GM12864 (cell line): ENCODE measurements around the gene COMP.

Source experiments
- DNase-seq: peaks from one replicate; pipeline ENCODE4 v3.0.0-alpha.2; 2011; ENCODE audit warnings: low read depth
- H3K4me3 ChIP-seq: 2 replicates; pipeline ENCODE4 v1.5.1; 2011; ENCODE audit warnings: mild to moderate bottlenecking, low read depth, low read length, control low read depth
- TF ChIP-seq, protein P1 (sequence below): IDR thresholded peaks from 2 replicates; pipeline ENCODE4 v1.5.1; 2011; ENCODE audit warnings: low read depth, mild to moderate bottlenecking, moderate library complexity, low read length, control low read depth, inconsistent platforms; ENCODE audit errors: missing control alignments

The COMP gene

DNA sequence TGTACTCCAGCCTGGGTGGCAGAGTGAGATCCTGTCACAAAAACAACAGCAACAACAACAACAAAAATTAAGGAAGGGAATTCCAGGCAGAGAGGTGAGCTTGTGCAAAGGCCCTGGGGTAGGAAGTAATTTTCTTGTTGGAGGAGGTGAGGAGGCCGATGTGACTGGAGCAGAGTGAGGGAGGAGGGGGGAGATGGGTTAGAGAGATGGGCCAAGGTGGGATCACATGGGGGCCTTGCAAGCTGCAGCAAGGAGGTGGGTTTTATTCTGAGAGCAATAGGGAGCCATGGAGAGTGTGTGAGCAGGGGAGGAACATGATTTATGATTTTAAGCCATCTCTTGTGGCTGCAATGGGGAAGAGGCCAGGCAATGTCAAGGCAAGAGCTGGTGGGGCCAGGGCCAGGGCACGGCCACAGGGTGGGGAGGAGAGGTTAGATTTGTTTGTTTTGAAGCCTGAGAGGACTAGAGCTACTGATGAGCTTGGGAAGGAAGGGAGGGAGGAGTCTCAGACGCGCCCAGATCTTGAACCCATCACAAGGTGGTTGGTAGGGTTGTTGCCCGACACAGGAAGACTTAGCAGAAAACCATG lies 12.5 kb upstream of the COMP start:
- DNase-seq = no peak
- TF ChIP-seq, protein P1, sequence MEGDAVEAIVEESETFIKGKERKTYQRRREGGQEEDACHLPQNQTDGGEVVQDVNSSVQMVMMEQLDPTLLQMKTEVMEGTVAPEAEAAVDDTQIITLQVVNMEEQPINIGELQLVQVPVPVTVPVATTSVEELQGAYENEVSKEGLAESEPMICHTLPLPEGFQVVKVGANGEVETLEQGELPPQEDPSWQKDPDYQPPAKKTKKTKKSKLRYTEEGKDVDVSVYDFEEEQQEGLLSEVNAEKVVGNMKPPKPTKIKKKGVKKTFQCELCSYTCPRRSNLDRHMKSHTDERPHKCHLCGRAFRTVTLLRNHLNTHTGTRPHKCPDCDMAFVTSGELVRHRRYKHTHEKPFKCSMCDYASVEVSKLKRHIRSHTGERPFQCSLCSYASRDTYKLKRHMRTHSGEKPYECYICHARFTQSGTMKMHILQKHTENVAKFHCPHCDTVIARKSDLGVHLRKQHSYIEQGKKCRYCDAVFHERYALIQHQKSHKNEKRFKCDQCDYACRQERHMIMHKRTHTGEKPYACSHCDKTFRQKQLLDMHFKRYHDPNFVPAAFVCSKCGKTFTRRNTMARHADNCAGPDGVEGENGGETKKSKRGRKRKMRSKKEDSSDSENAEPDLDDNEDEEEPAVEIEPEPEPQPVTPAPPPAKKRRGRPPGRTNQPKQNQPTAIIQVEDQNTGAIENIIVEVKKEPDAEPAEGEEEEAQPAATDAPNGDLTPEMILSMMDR = no peak
- no peak overlapping the region for H3K4me3 ChIP-seq

DNA sequence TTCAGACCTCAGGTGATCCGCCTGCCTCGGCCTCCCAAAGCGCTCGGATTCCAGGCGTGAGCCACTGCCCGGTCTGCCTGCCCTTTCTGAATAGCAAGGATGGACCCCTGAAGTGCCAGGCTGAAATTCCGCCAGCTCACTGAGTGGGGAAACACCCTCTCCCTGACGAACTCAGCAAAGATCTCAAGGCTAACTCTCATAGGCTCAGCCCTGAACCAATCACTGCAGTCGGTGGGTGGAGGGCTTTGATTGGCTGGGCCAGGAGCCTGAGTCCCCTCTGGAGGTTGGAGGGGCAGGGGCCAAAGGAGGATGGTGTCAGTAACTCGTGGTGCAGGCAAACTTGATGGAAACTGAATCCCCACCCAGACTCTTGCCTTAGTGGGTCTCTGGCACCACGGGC lies 11.2 kb upstream of the COMP start:
- TF ChIP-seq, protein P1 = no peak
- DNase-seq = no peak
- no peak overlapping the region for H3K4me3 ChIP-seq

DNA sequence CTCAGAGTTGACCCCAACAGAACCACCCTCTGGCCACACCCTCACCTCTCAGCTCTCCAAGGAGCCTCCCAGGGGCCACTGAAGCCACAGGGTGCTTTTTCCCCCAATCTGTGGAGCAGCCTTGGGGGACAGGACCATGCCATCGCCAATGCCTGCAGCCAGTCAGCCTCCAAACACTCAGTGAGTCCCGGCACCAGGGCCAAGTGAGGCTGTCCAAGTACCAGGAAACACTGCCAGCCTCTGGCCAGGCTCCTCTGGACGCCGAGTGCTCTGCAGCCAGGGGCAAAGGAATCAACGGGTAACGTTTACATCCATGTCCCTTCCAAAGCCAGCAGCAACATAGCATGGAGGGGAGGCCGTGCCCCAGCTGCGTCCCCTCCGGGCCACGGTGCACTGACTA lies 9.5 kb upstream of the COMP start:
- TF ChIP-seq, protein P1 = no peak
- H3K4me3 ChIP-seq = no peak overlapping the region

DNA sequence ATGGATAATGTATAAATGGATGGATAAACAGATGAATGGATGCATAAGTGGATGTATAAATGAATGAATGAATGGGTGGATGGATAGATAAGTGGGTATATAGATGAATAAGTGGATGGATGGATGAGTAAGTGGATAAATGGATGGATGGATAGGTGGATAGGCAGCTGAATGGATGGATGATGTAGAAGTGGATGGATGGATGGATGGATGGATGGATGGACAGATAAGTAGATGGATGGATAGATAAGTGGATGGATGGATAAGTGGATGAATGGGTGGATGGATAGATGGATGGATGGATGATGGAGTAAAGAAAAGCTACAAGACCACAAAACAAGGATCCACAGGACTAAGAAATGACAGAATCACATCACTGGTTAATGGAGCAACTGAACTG lies 9.0 kb upstream of the COMP start:
- no peak overlapping the region for H3K4me3 ChIP-seq

More for the DNA sequence above, 9.5 kb upstream of the COMP start:
- DNase-seq = no peak

DNA sequence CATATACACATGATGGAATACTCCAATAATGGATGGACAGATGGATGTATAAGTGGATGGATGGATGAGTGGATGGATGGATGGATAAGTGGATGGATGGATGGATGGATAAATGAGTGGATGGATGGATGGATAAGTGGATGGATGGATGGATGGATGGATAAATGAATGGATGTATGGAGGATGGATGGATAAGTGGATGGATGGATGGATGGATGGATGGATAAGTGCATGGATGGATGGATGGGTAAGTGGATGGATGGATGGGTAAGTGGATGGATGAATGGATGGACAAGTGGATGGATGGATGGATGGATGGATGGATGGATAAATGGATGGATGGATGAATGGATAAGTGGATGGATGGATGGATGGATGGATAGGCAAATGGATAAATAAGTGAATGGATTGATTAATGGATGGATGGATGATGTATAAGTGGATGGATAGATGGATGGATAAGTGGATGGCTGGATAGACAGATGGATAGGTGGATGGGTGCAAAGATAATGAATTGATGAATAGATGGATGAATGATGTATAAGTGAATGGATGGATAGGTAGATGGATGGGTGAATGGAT lies 8.4 kb upstream of the COMP start:
- DNase-seq = no peak
- TF ChIP-seq, protein P1 = no peak
- no peak overlapping the region for H3K4me3 ChIP-seq

More for the DNA sequence above, 9.0 kb upstream of the COMP start:
- TF ChIP-seq, protein P1 = no peak
- DNase-seq = no peak

DNA sequence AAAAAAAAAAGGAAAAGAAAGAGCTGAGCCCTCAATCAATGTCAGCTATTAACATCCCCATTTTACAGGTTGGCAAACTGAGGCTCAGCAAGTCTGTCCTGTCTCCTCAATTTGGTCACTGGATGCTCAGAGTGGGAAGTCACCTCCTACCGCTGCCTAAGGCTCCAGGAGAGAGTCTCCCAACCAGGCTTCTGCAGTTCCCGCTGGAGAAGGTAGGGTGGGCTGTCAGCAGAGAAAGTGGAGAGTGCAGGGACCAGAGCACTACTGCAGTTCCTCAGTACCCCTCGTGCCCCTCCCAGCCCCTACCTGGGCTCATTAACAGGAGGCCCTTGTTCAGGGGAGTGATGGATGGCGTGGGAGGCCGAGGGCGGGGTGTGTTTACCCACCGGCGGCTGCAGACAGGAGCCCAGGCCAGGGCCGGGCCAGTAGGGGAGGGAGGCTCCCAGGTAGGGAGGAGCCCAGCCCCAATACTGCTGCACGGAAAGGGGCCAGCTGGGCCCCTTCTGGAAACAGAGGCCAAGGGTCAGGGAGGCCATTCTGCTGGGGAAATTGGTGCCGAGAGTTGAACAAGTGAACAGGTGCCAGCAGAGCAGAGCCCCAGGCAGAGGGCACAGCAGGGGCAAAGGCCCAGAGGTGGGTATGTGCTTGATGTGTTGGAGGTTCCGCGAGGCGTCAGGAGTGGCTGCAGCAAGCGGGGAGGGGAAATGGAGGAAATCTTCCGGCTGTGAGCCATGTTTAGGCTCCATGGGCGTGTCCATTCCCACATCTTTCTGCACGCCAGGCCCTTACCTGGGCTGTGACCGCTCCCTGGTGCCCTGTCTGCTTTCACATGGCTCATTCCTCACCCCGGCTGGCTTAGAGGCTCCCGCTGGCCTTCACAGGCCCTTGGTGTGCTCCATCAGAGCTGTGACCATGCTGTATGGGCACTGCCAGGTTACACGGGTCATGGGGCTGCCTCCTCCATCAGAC lies 7.6 kb upstream of the COMP start:
- TF ChIP-seq, protein P1 = no peak
- no peak overlapping the region for H3K4me3 ChIP-seq
- no peak for DNase-seq
